ENCODE measurements around the gene EIF4A2. TPM values are rescaled to one million over a fixed set of nuclear protein-coding genes. Genes with fewer than 3 reads are reported as not detected.

The EIF4A2 gene
- total and polyA plus RNA-seq, 10 of the 15 experiments (the other 5 are each of a cell fraction or from before 2014, with no cell fraction given) = 154 to 680 (median 259) TPM

DNA sequence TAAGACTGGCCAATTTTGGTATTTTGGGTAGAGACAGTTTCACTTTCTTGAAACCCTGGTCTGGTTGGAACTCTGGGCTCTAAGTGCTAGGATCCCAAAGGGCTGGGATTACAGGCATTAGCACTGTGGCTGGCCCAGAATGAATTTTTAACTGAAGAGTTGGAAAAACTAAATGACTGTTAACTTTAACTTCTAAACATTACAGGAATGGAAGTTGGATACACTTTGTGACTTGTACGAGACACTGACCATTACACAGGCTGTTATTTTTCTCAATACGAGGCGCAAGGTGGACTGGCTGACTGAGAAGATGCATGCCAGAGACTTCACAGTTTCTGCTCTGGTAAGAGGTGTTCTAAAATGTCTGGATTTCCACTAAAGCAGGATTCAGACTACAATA is 3.5 kb downstream of the EIF4A2 start:
- H3K36me3 ChIP-seq (ENCODE audit: control insufficient read depth in 2 of 2, insufficient read depth in 2 of 2, low read length in 1 of 2) = peaks cover 21 to 55% of the 10 kb centered on the region in 2 experiments
- 11% methylated on average over 3 of the region's 3 CpGs for WGBS (ENCODE audit: insufficient coverage, insufficient replicate concordance, low lambda C conversion rate, missing lambda C conversion rate)
- intact Hi-C loops (cut with micrococcal nuclease; ENCODE audit: unreplicated experiment) = loop anchor here (10.0 kb wide), 1 partner anchor 238 kb away; no protein-coding TSS in a partner anchor
- ChIA-PET SMC1A (ENCODE audit: uncharacterized antibody, unreplicated experiment) (interaction anchor here (2.2 kb wide), 1 partner anchor 19 kb away, joined by 6 read pairs; no protein-coding TSS in a partner anchor), CTCF (no interaction called here), POLR2A (interaction anchor here (1.0 kb wide), 2 partner anchors 17 to 214 kb away, joined by 3 read pairs; no protein-coding TSS in a partner anchor), RAD21 (ENCODE audit: unreplicated experiment) (no interaction called here)
- peak overlapping the region; percentile 78 for H3K4me3 ChIP-seq
- BruUV-seq (replicated peaks) = no TSS peak
- in situ Hi-C loops (cut with MboI) = loop anchor here (25.0 kb wide), 1 partner anchor 850 kb away; the partner anchor contains the start of gene TRA2B
- DNase-seq (ENCODE audit: low read depth, low spot score) (no peak), ATAC-seq (no peak), FAIRE-seq (no peak)
- peaks cover 64% of the 10 kb centered on the region for H3K79me2 ChIP-seq (ENCODE audit: control insufficient read depth, insufficient read depth, low read length)
- H3K9ac ChIP-seq (ENCODE audit: control insufficient read depth, insufficient read depth, low read length) = peak overlapping the region; percentile 100
- no peaks in the 10 kb centered on the region; the same call in 1 of the 3 replicates for H3K9me3 ChIP-seq (replicated peaks; ENCODE audit: control insufficient read depth, insufficient read depth, low read length)
- H3K27ac ChIP-seq (ENCODE audit: control insufficient read depth, insufficient read depth) = peak overlapping the region; percentile 18; the same call in 1 of the 2 replicates
- no peaks in the 10 kb centered on the region for H3K4me1 ChIP-seq (ENCODE audit: control insufficient read depth, insufficient read depth, low read length)
- H2AFZ ChIP-seq (ENCODE audit: control insufficient read depth, low read depth, low read length) = no peak overlapping the region
- H3K27me3 ChIP-seq (replicated peaks in 1 of 2; ENCODE audit: control insufficient read depth in 2 of 2, insufficient read depth in 2 of 2, low read length in 1 of 2) = no peaks in the 10 kb centered on the region
- H3K4me2 ChIP-seq (ENCODE audit: control insufficient read depth, insufficient read depth) = peak overlapping the region; percentile 64
- H4K20me1 ChIP-seq (ENCODE audit: control insufficient read depth, insufficient read depth) = peaks cover 22% of the 10 kb centered on the region; the same call in 1 of the 2 replicates
- TF ChIP-seq STAT1 (conservative IDR thresholded peaks at IDR 0.05) (no peak), POLR2AphosphoS5 (IDR thresholded peaks at IDR 0.05; ENCODE audit: low read length) (peak; percentile 68; the same call in 1 of the 2 replicates), BACH1 (IDR thresholded peaks at IDR 0.05; ENCODE audit: borderline replicate concordance) (0 out of 2 replicates have a peak, but pooled peaks have one; percentile 34), POLR2A (IDR thresholded peaks at IDR 0.05; ENCODE audit: low read depth, low read length) (peak; percentile 27; the same call in 1 of the 2 replicates), BCL11A (IDR thresholded peaks at IDR 0.05; ENCODE audit: low read depth, low read length) (no peak)

Measured in GM12878 (cell line).